ENCODE measurements around the gene ACAP2. TPM values are rescaled to one million over a fixed set of nuclear protein-coding genes. Genes with fewer than 3 reads are reported as not detected.

ACAP2 gene
- total RNA-seq, 1 experiment from 2014 or later, result 57.9 TPM

GRCh38 chr3:195267096-195267495, 175.7 kb downstream of the ACAP2 start:
- intact Hi-C loops (cut with micrococcal nuclease; ENCODE audit: unreplicated experiment), result no loop called here
- TF ChIP-seq CTCF (IDR thresholded peaks at IDR 0.05) (no peak), POLR2AphosphoS5 (IDR thresholded peaks at IDR 0.05; ENCODE audit: low read depth, low read length) (no peak), TCF7L2 (IDR thresholded peaks at IDR 0.05; ENCODE audit: low read depth, low read length) (no peak), SIN3A (IDR thresholded peaks at IDR 0.05; ENCODE audit: borderline replicate concordance, insufficient read depth, low read depth, low read length) (no peak), REST (IDR thresholded peaks at IDR 0.05; ENCODE audit: insufficient read depth in 1 of 2, low read depth in 2 of 2, low read length in 1 of 2) (no peak)
- Histone ChIP-seq H3K4me1 (ENCODE audit: control insufficient read depth, insufficient read depth, low read length) (peaks cover 21% of the 10 kb centered on the region), H3K27me3 (ENCODE audit: control insufficient read depth, insufficient read depth, low read length) (no peaks in the 10 kb centered on the region), H3K27ac (ENCODE audit: low read length) (no peak overlapping the region), H3K4me3 (ENCODE audit: low read depth in 2 of 2, low read length in 2 of 2) (no peak overlapping the region), H3K36me3 (ENCODE audit: control insufficient read depth, insufficient read depth, low read length) (0 out of 2 replicates have a peak, but pooled peaks cover 3% of the 10 kb centered on the region), H3K9me3 (ENCODE audit: control insufficient read depth, insufficient read depth, low read depth, low read length) (no peaks in the 10 kb centered on the region)
- BruUV-seq (replicated peaks), result TSS peak; percentile 49
- POLR2A ChIA-PET, result no interaction called here
- ATAC-seq (no peak), DNase-seq (ENCODE audit: low read depth, low spot score) (no peak)
- in situ Hi-C loops (cut with HindIII; ENCODE audit: low pct_unique_long_range_greater_than_20kb, low sequenced_read_pairs), result no loop called here
- CTCF ChIA-PET, result no interaction called here

- intact Hi-C loops (cut with micrococcal nuclease; ENCODE audit: unreplicated experiment), result no loop called here
- Histone ChIP-seq H3K27ac (ENCODE audit: low read length) (no peak overlapping the region), H3K4me1 (ENCODE audit: control insufficient read depth, insufficient read depth, low read length) (peaks cover 17% of the 10 kb centered on the region), H3K4me3 (ENCODE audit: low read depth in 2 of 2, low read length in 2 of 2) (no peak overlapping the region), H3K9me3 (ENCODE audit: control insufficient read depth, insufficient read depth, low read depth, low read length) (no peaks in the 10 kb centered on the region), H3K27me3 (ENCODE audit: control insufficient read depth, insufficient read depth, low read length) (no peaks in the 10 kb centered on the region), H3K36me3 (ENCODE audit: control insufficient read depth, insufficient read depth, low read length) (0 out of 2 replicates have a peak, but pooled peaks cover 3% of the 10 kb centered on the region)
- ChIA-PET CTCF (no interaction called here), POLR2A (no interaction called here)
- in situ Hi-C loops (cut with HindIII; ENCODE audit: low pct_unique_long_range_greater_than_20kb, low sequenced_read_pairs), result no loop called here
- ATAC-seq (no peak), DNase-seq (ENCODE audit: low read depth, low spot score) (no peak)
- BruUV-seq (replicated peaks), result no TSS peak
- TF ChIP-seq SIN3A (IDR thresholded peaks at IDR 0.05; ENCODE audit: borderline replicate concordance, insufficient read depth, low read depth, low read length) (no peak), CTCF (IDR thresholded peaks at IDR 0.05) (no peak), TCF7L2 (IDR thresholded peaks at IDR 0.05; ENCODE audit: low read depth, low read length) (no peak), POLR2AphosphoS5 (IDR thresholded peaks at IDR 0.05; ENCODE audit: low read depth, low read length) (no peak), REST (IDR thresholded peaks at IDR 0.05; ENCODE audit: insufficient read depth in 1 of 2, low read depth in 2 of 2, low read length in 1 of 2) (no peak)
Observed at GRCh38 chr3:195266428-195266827, 176.4 kb downstream of the ACAP2 start.
